NCI-H2107 treated with DMSO at 0.1 percent for 48 hours (cell line): ENCODE data around the gene ANKRD13A.
A peak's percentile ranks its signal among the peaks of the same experiment; 100 is the strongest.
"Not testable (repeated sequence)": the region's sequence is repeated elsewhere in the genome, so short reads cannot be mapped to it uniquely, and the experiment has no call there.

Experiments used
- DNase-seq: peaks from one replicate; lab custom pipeline; 2025; ENCODE audit not compliant: unreplicated experiment; lab: John Stamatoyannopoulos, UW

ANKRD13A gene

GRCh38 chr12:109983432-109984142, 15.6 kb upstream of the ANKRD13A start:
- no peak for DNase-seq

- not testable (repeated sequence) for DNase-seq
These were observed 13.0 kb upstream of the ANKRD13A start for GRCh38 chr12:109986236-109986635.

- DNase-seq: no peak
These were observed 11.6 kb upstream of the ANKRD13A start for GRCh38 chr12:109987615-109988014.

GRCh38 chr12:109988274-109988673, 11.0 kb upstream of the ANKRD13A start:
- DNase-seq: no peak

DNA sequence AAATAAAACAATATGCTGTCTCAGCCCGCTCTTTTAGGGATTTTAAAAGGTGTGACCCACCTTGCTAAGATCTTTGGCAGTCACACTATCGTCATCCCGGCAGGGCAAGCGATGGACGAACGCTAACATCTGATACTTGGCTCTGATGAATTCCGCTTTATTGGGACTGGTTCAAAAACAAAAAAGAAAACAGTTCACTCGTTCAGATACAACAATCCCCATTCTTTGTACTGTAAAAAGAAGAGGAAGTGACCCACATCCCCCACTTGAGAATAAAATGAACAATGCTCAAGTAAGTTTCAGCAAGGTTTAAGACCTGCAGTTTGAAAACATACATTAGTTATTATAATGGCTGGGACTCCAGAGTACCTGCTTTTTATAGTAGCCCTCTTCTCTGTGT, 10.3 kb upstream of the ANKRD13A start:
- DNase-seq: no peak

DNA sequence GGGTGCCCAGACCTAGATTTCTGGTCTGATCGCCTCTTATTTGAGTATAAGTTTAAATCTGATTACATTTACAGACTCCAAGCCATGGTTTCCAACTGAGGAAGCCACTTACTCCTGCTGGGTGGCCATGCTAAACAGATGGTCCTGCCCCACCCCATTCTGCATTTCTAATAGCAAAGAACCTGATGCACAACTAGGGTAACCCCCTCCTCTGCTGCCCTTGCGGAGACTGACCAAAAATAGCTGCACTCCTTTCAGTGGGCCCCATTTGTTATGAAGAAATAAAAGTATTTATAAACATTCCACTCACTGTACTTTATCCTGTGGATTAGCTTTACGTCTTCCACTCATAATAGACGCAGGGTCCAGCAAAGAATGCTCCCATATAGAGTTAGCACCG, 9.8 kb upstream of the ANKRD13A start:
- no peak for DNase-seq

DNA sequence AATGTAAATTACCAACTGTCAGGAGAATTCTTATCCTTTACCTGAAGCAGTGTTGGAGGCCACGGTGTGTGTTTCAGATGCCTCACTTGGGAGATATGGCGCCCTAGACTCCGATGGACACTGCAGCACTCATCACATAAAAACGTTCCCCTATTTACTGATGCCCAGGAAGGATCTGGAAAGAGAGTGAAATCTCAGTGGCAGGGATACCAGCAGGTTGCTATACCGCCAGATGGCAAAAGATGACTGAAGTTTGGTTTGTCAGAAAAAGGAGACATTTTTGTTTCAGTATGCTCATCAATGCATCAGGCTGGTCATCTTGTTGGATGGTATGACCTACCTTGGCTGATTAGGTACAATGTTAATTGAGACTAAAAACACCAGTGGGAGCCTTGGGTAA, 7.6 kb upstream of the ANKRD13A start:
- no peak for DNase-seq

GRCh38 chr12:109993091-109993490, 6.1 kb upstream of the ANKRD13A start:
- DNase-seq: no peak

DNA sequence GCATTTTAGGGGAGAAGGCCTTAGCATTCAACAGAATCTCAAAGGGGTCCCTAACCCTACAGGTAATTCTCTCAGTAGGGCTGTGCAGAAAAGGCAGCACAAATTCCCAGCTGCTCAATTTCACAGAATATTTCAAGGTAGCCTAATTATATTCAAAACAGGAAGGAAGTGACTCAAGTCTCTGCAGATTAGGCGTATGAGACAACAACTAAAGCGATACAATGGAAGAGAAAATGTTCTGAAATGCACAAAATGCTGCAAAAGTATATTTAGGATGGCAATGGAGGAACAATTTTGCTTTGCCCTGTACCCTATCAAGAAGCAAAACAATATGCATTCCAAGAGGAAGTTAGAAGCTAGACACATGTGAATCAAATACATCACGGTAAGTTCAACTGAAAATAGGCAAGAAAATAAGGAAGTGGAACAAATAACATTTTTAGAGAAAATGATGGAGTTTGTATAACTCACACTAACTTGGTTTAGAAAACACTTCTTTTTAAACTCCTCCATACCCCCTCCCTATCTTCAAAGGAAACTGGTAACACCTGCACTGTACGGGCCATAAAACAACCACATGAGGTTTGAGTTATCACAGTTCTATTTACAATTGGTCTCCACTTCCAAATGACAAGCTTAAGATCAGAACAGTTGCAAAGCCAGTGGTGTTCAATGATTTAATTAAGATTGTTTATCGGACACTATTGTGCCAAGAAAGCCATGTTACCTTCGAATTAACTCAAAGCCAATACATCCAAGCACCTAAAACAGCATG, 4.6 kb upstream of the ANKRD13A start:
- DNase-seq: no peak

GRCh38 chr12:109995361-109995685, 3.9 kb upstream of the ANKRD13A start:
- no peak for DNase-seq

- DNase-seq: peak; percentile 71
These were observed 3.3 kb upstream of the ANKRD13A start, which contains the start of gene GIT2 for GRCh38 chr12:109995686-109996482. Gene GIT2 (minus strand): TSS chr12:109996368. CDS start chr12:109996224, 144 bp downstream.

GRCh38 chr12:109996483-109996853, 2.8 kb upstream of the ANKRD13A start:
- no peak for DNase-seq

GRCh38 chr12:109997393-109997792, 1.8 kb upstream of the ANKRD13A start:
- DNase-seq: no peak

- no peak for DNase-seq
These were observed 858 bp upstream of the ANKRD13A start for GRCh38 chr12:109998241-109998903.

DNA sequence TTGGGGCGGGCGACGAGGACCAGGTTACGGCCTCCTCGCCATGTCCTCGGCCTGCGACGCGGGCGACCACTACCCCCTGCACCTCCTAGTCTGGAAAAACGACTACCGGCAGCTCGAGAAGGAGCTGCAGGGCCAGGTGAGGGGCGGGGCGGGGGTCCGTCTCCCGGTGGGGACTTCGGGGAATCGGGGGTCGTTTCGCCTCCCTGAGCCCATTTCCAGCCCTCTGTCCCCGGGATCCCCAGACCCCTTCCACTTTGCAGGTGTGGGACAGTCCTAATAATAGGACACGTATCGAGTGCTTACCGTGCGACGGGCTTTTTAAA, 380 bp downstream of the ANKRD13A start:
- DNase-seq: no peak

GRCh38 chr12:109999983-110000505, 814 bp downstream of the ANKRD13A start:
- DNase-seq: no peak

DNA sequence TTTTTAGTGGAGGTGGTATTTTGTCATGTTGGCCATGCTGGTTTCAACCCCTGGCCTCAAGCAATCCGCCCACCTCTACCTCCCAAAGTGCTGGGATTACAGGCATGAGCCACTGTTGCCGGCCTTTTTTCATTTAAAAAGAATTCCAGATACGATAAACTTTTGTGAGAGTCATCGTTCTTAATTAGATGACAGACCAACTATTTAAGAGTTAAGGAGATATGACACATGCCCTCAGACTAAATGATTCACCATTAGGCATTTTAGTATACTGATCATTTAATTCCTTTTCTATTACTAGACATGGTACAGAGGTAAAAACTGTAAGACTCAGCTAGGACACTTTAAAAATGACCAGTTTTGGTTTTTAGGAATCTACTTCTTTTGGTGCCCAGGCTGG, 2.4 kb downstream of the ANKRD13A start:
- no peak for DNase-seq

- DNase-seq: no peak
These were observed 3.7 kb downstream of the ANKRD13A start for GRCh38 chr12:110002676-110003515.

- DNase-seq: no peak
These were observed 5.4 kb downstream of the ANKRD13A start for GRCh38 chr12:110004598-110004997.

GRCh38 chr12:110005319-110005973, 6.2 kb downstream of the ANKRD13A start:
- DNase-seq: no peak
